Activated CD8-positive, alpha-beta T cell treated with anti-CD3 and anti-CD28 coated beads for 36 hours (primary cell): ENCODE data around the gene UQCRFS1. TPM values are rescaled to one million over a fixed set of nuclear protein-coding genes. Genes with fewer than 3 reads are reported as not detected.

Experiments
- ATAC-seq: fragments of 200-7000 bp; cut with Tn5 transposase; one replicate; pipeline ENCODE4 v1.10.0; 2021; ENCODE audit warnings: mild to moderate bottlenecking, moderate library complexity
- CTCF ChIA-PET: fragments of 350-600 bp; sonication (Branson Sonifier 250); formaldehyde crosslinking; loops from one replicate; lab custom pipeline; 2021; ENCODE audit warnings: antibody characterized with exemption; lab: Charles Lee
- POLR2A ChIA-PET: fragments of 350-600 bp; sonication (Branson Sonifier 250); formaldehyde crosslinking; loops from one replicate; lab custom pipeline; 2021; ENCODE audit warnings: antibody characterized with exemption; lab: Charles Lee
- DNase-seq: peaks from one replicate; pipeline ENCODE4 v3.0.0-alpha.2; 2020
- H3K27ac Mint-ChIP-seq: one replicate; pipeline ENCODE4 v1.8.0; 2021; ENCODE audit warnings: mild to moderate bottlenecking, mixed read lengths
- H3K27me3 Mint-ChIP-seq: one replicate; pipeline ENCODE4 v1.8.0; 2021; ENCODE audit warnings: mixed read lengths
- H3K36me3 Mint-ChIP-seq: one replicate; pipeline ENCODE4 v1.8.0; 2021; ENCODE audit warnings: low read depth, mixed read lengths
- H3K4me1 Mint-ChIP-seq: one replicate; pipeline ENCODE4 v1.8.0; 2021; ENCODE audit warnings: low read depth, mixed read lengths
- H3K4me3 Mint-ChIP-seq: one replicate; pipeline ENCODE4 v1.8.0; 2021; ENCODE audit warnings: mild to moderate bottlenecking, moderate library complexity, mixed read lengths
- H3K9me3 Mint-ChIP-seq: one replicate; pipeline ENCODE4 v1.8.0; 2021; ENCODE audit warnings: mixed read lengths
- CTCF ChIP-seq: fragments of 200-600 bp; IDR thresholded peaks from one replicate; pipeline ENCODE4 v1.8.0; 2022; ENCODE audit warnings: antibody characterized with exemption, mild to moderate bottlenecking
- intact Hi-C: fragments of 100-400 bp; cut with micrococcal nuclease; formaldehyde crosslinking; loops from one replicate; pipeline ENCODE4 v1.10.0; 2022
- total RNA-seq, 2 experiments: library from RNA; stranded (reverse); gene quantifications; one replicate each; pipeline ENCODE4 v1.2.3, GENCODE V29; 2021

The UQCRFS1 gene
- total RNA-seq, 2 experiments from 2014 or later: 48.5 to 51.1 TPM

GRCh38 chr19:29217616-29218015 is 4.7 kb upstream of the UQCRFS1 start:
- ATAC-seq: no peak

DNA sequence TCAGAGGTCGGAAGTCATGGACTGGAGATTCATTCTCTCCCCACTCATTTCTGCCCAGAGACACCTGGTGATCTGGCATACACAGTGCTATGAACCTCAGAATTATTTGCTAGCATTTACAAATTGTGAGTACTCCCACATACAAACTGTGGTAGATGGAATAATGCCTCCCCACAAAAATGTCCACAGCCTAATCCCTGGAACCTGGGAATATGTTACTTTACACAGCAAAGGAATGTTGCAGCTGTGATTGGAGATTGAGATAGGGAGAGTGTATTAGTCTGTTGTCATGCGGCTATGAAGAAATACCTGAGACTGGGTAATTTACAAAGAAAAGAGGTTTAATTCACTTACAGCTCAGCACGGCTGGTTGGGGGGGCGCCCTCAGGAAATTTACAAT is 3.1 kb upstream of the UQCRFS1 start:
- ATAC-seq (no peak), DNase-seq (no peak)
- Mint-ChIP-seq H3K27ac (no peak overlapping the region), H3K27me3 (peaks cover 19% of the 10 kb centered on the region), H3K4me1 (peaks cover 17% of the 10 kb centered on the region), H3K4me3 (no peak overlapping the region), H3K9me3 (peaks cover 5% of the 10 kb centered on the region), H3K36me3 (peaks cover 14% of the 10 kb centered on the region)
- intact Hi-C loops: no loop called here
- POLR2A ChIA-PET: no interaction called here
- CTCF ChIA-PET: no interaction called here
- no peak for TF ChIP-seq CTCF

More at GRCh38 chr19:29217616-29218015, 4.7 kb upstream of the UQCRFS1 start:
- TF ChIP-seq CTCF: no peak
- H3K36me3 Mint-ChIP-seq: no peaks in the 10 kb centered on the region
- no peaks in the 10 kb centered on the region for H3K9me3 Mint-ChIP-seq
- no peak overlapping the region for H3K4me3 Mint-ChIP-seq
- DNase-seq: no peak
- ChIA-PET POLR2A (no interaction called here), CTCF (no interaction called here)
- peaks cover 5% of the 10 kb centered on the region for H3K4me1 Mint-ChIP-seq
- H3K27ac Mint-ChIP-seq: no peak overlapping the region
- peaks cover 24% of the 10 kb centered on the region for H3K27me3 Mint-ChIP-seq
- intact Hi-C loops: no loop called here

GRCh38 chr19:29215322-29215845 is 2.4 kb upstream of the UQCRFS1 start:
- Mint-ChIP-seq H3K4me1 (peaks cover 20% of the 10 kb centered on the region), H3K4me3 (no peak overlapping the region), H3K9me3 (peaks cover 5% of the 10 kb centered on the region), H3K27me3 (peaks cover 17% of the 10 kb centered on the region), H3K27ac (no peak overlapping the region), H3K36me3 (peaks cover 21% of the 10 kb centered on the region)
- intact Hi-C loops: no loop called here
- ATAC-seq (no peak), DNase-seq (no peak)
- no peak for TF ChIP-seq CTCF
- ChIA-PET CTCF (no interaction called here), POLR2A (no interaction called here)

DNA sequence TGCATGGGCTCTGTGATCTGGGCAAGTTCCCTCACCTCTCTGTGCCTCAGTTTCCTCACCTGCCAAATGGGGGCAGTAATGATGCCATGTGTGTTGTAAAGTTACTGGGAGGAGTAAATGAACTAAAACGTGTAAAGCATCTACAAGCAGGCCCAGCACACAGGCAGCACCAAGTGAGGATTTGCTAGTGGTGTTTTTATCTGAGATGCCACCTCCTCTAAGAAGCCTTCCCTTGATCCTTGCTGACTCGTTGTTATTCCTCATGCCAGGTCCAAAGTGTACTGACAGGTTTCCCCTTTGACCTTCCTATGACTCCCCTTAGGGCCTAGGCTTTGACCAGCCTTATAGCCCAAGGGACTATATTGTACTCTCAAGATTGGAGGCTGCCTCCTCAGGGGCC is 1.5 kb upstream of the UQCRFS1 start:
- H3K27ac Mint-ChIP-seq: no peak overlapping the region
- H3K9me3 Mint-ChIP-seq: peaks cover 5% of the 10 kb centered on the region
- ChIA-PET POLR2A (no interaction called here), CTCF (no interaction called here)
- no peak for ATAC-seq
- H3K36me3 Mint-ChIP-seq: peaks cover 27% of the 10 kb centered on the region
- no peak for DNase-seq
- no peak for TF ChIP-seq CTCF
- peaks cover 15% of the 10 kb centered on the region for H3K27me3 Mint-ChIP-seq
- no peak overlapping the region for H3K4me3 Mint-ChIP-seq
- H3K4me1 Mint-ChIP-seq: peaks cover 30% of the 10 kb centered on the region
- intact Hi-C loops: no loop called here

- ATAC-seq (no peak), DNase-seq (no peak)
- H3K27ac Mint-ChIP-seq: peak overlapping the region; percentile 97
- H3K4me1 Mint-ChIP-seq: peaks cover 43% of the 10 kb centered on the region
- no peak for TF ChIP-seq CTCF
- H3K27me3 Mint-ChIP-seq: peaks cover 4% of the 10 kb centered on the region
- H3K9me3 Mint-ChIP-seq: peaks cover 5% of the 10 kb centered on the region
- intact Hi-C loops: no loop called here
- peak overlapping the region; percentile 97 for H3K4me3 Mint-ChIP-seq
- ChIA-PET CTCF (no interaction called here), POLR2A (interaction anchor here (0.7 kb wide), 1 partner anchor 12 kb away, joined by 4 read pairs; no protein-coding TSS in a partner anchor)
- peaks cover 38% of the 10 kb centered on the region for H3K36me3 Mint-ChIP-seq
These were observed 649 bp downstream of the UQCRFS1 start for GRCh38 chr19:29212356-29212647.
